Measurements from ENCODE around the gene HNRNPM. TPM values are rescaled to one million over a fixed set of nuclear protein-coding genes. Genes with fewer than 3 reads are reported as not detected.
A peak's percentile ranks its signal among the peaks of the same experiment; 100 is the strongest.

HNRNPM gene
- total RNA-seq, 2 donors from 2014 or later = 105 to 243 TPM

GRCh38 chr19:8530061-8530679 lies 85.4 kb downstream of the HNRNPM start:
- Mint-ChIP-seq H3K36me3 (no peaks in the 10 kb centered on the region), H3K27ac (no peak overlapping the region), H3K9me3 (no peaks in the 10 kb centered on the region)
- no peak for DNase-seq (ENCODE audit: low spot score in 2 of 2)
- ATAC-seq = no peak

GRCh38 chr19:8531470-8531869 lies 86.7 kb downstream of the HNRNPM start:
- Mint-ChIP-seq H3K36me3 (no peaks in the 10 kb centered on the region), H3K27ac (peak overlapping the region in 1 of 2 donors; percentile 59), H3K9me3 (no peaks in the 10 kb centered on the region)
- ATAC-seq (no peak), DNase-seq (ENCODE audit: low spot score in 2 of 2) (no peak)

- no peak for ATAC-seq
- Mint-ChIP-seq H3K27ac (peak overlapping the region in 1 of 2 donors; percentile 59), H3K36me3 (no peaks in the 10 kb centered on the region), H3K9me3 (no peaks in the 10 kb centered on the region)
- no peak for DNase-seq (ENCODE audit: low spot score in 2 of 2)
These were observed 87.5 kb downstream of the HNRNPM start for GRCh38 chr19:8532225-8532624.

GRCh38 chr19:8536282-8536681 lies 91.5 kb downstream of the HNRNPM start:
- Mint-ChIP-seq H3K36me3 (no peaks in the 10 kb centered on the region), H3K9me3 (no peaks in the 10 kb centered on the region), H3K27ac (no peak overlapping the region)
- ATAC-seq = no peak
- DNase-seq (ENCODE audit: low spot score in 2 of 2) = no peak

GRCh38 chr19:8537099-8537498 lies 92.3 kb downstream of the HNRNPM start:
- H3K27ac Mint-ChIP-seq = no peak overlapping the region

More at GRCh38 chr19:8537099-8537498, 92.3 kb downstream of the HNRNPM start:
- ATAC-seq = no peak
- no peaks in the 10 kb centered on the region for H3K9me3 Mint-ChIP-seq
- no peaks in the 10 kb centered on the region for H3K36me3 Mint-ChIP-seq
- DNase-seq (ENCODE audit: low spot score in 2 of 2) = no peak

Other genes with a start within 250 kb of the HNRNPM start
- gene CERS4, start 235.6 kb upstream of the HNRNPM start, total RNA-seq = 10 to 100 TPM; 18.4 to 22.4 TPM
- 10 to 100 TPM; 46.1 to 49.7 TPM for gene CD320, start 136.6 kb upstream of the HNRNPM start, total RNA-seq
- 10 to 100 TPM; 54.5 to 73.1 TPM for gene NDUFA7, start 123.6 kb upstream of the HNRNPM start, total RNA-seq
- gene RPS28, start 123.5 kb upstream of the HNRNPM start, total RNA-seq = 1,000 to 10,000 TPM; 2,643 to 2,829 TPM
- gene KANK3, start 101.7 kb upstream of the HNRNPM start, total RNA-seq = 1 to 10 TPM; 1.5 to 1.7 TPM
- gene ANGPTL4, start 80.8 kb upstream of the HNRNPM start, total RNA-seq = 1 to 10 TPM in 1 of 2 donors, not detected in 1; 9.5 TPM
- 10 to 100 TPM; 76.6 to 81.5 TPM for gene RAB11B, start 54.6 kb upstream of the HNRNPM start, total RNA-seq
- gene MARCHF2, start 31.7 kb upstream of the HNRNPM start, total RNA-seq = 10 to 100 TPM in 1 of 2 donors, 1 to 10 TPM in 1; 7.3 to 14.9 TPM
- 1 to 10 TPM; 1.4 to 2.9 TPM for gene PRAM1, start 57.7 kb downstream of the HNRNPM start, total RNA-seq
- 10 to 100 TPM; 24.6 to 28.0 TPM for gene ZNF414, start 69.2 kb downstream of the HNRNPM start, total RNA-seq
- gene MYO1F, start 132.5 kb downstream of the HNRNPM start, total RNA-seq = 10 to 100 TPM; 12.4 to 16.2 TPM
- gene ADAMTS10, start 165.7 kb downstream of the HNRNPM start, total RNA-seq = 10 to 100 TPM in 1 of 2 donors, 1 to 10 TPM in 1; 5.1 to 11.3 TPM
- gene NFILZ, start 185.7 kb downstream of the HNRNPM start, total RNA-seq = not detected